Erythroblast (primary cell): ENCODE results near the gene RNF212B.

Experiments
- GATA1 ChIP-seq: IDR thresholded peaks from 2 replicates; pipeline ENCODE4 v1.6.1; 2011; ENCODE audit warnings: low read depth, mild to moderate bottlenecking, control low read depth, low read length, moderate library complexity
- POLR2A ChIP-seq: IDR thresholded peaks from 2 replicates; pipeline ENCODE4 v1.6.1; 2011; ENCODE audit warnings: mild to moderate bottlenecking, low read length

DNA sequence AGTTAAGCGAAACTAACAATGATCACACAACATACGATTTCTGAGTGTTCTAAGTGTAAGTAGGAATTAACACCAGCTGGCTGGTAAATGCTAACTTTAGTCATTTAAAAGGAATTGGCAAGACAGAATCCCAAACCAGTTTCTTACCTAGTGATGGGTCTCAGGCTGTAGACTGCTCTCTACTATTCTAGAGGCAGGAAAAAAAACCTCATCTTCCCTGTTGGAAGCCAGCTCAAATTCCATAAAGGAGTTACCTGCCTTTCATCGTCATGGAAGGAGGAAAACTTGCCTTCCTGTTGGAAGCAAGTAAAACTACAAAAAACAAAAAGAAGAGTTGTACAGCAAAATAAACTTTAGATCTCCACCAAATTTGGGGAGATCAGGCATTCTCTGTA is 30.6 kb upstream of the RNF212B start:
- TF ChIP-seq POLR2A, result no peak
- TF ChIP-seq GATA1, result no peak
